Amygdala (tissue), 56 donors: Measurements from ENCODE around the gene KRTAP20-2.

Experiments used
- DNase-seq, 56 donors: peaks; one replicate each; lab custom pipeline; 2025; lab: John Stamatoyannopoulos, UW

The KRTAP20-2 gene

GRCh38 chr21:30634906-30635305 is at the start of gene KRTAP20-2:
Gene KRTAP20-2, plus strand, starts transcription at chr21:30635206. Its CDS starts 58 bp downstream, at chr21:30635264.
- no peak for DNase-seq

- DNase-seq: no peak
Measured at GRCh38 chr21:30590297-30590696, 44.7 kb upstream of the KRTAP20-2 start, which contains the start of gene KRTAP22-2. Gene KRTAP22-2, minus strand, starts transcription at chr21:30590397.

DNA sequence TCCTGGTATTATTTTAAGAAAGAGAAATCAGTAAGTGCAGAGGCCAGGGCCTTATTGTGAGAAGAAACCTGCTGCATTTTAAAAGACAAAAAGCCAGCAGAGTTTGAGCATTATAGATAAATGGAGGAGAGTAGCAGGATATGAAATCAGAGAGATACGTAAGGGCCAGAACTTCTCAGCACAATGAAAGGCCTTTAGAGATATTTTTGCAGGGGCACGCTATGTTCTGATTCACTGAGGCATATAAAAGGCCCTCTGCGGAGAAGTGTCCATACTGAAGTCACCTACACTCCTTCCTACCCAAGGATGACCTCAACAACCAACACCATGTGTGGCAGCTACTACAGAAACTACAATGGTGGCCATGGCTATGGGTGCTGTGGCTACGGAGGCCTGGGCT is 42.9 kb upstream of the KRTAP20-2 start, which contains the start of gene KRTAP6-3:
Gene KRTAP6-3, plus strand, starts transcription at position 301 of the 400 bp plus-strand sequence. Its CDS starts 6 bp downstream, at position 307.
- DNase-seq: no peak

DNA sequence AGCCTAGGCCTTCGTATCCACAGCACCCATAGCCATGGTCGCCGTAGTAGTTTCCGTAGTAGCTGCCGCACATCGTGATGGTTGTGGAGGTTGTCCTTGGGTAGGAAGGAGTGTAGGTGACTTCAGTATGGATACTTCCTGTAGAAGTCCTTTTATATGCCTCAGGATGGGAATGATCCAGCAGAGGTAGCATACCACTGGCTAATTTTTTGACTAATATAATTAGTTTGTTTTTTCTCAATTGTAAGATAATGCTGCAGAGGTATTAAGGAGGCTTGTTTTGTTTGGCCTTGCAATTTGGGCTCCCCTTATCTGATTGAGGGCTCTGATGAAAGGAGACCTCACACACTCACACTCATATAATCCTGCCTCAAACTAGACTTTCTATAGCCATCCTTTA is 36.2 kb upstream of the KRTAP20-2 start, which contains the start of gene KRTAP6-2:
Gene KRTAP6-2, minus strand, starts transcription at position 101 of the 400 bp plus-strand sequence. Its CDS starts 28 bp downstream, at position 73.
- DNase-seq: no peak

DNA sequence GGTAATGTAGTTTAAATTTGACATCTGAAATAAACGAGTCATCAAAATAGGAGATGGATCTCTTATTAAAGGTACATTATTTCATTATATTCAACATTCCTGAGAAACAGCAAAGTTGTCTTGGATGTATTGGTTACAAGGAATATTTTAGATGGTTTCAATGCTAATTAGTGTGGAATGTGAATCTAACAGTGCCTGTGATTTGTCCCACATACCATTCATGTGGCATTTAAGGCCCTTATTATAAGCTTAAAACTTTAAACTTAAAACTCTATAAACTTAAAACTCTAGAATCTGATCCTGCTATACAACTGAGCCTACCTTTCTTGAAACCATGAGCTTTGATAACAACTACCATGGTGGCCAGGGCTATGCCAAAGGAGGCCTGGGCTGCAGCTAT is 34.2 kb upstream of the KRTAP20-2 start, which contains the start of gene KRTAP22-1:
Gene KRTAP22-1, plus strand, starts transcription at position 301 of the 400 bp plus-strand sequence.
- no peak for DNase-seq

GRCh38 chr21:30605968-30606367 is 29.0 kb upstream of the KRTAP20-2 start:
- no peak for DNase-seq

GRCh38 chr21:30612132-30612531 is 22.9 kb upstream of the KRTAP20-2 start:
- DNase-seq: no peak

GRCh38 chr21:30613836-30614235 is 21.2 kb upstream of the KRTAP20-2 start, which contains the start of gene KRTAP6-1:
Gene KRTAP6-1, minus strand, starts transcription at chr21:30613930. Its CDS starts 26 bp downstream, at chr21:30613904.
- DNase-seq: no peak

GRCh38 chr21:30615199-30615598 is 19.8 kb upstream of the KRTAP20-2 start:
- DNase-seq: no peak

DNA sequence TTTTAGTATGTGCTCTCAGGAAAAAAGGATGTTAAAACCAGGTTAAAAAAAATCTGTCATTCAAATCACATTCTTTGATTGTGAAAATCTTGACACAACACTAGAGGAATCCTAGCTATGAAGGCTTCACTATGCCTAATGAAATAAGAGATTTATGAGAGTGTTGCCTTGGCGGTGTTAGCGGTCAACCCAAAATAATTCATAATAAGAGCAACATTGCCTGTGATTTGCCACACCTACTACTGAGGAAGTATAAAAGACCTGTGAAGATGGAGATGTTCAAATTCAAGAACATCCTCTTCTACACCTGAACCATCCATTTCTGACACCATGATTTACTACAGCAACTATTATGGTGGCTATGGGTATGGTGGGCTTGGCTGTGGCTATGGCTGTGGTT is 18.9 kb upstream of the KRTAP20-2 start, which contains the start of gene KRTAP20-1:
Gene KRTAP20-1, plus strand, starts transcription at position 301 of the 400 bp plus-strand sequence. Its CDS starts 30 bp downstream, at position 331.
- DNase-seq: no peak

DNA sequence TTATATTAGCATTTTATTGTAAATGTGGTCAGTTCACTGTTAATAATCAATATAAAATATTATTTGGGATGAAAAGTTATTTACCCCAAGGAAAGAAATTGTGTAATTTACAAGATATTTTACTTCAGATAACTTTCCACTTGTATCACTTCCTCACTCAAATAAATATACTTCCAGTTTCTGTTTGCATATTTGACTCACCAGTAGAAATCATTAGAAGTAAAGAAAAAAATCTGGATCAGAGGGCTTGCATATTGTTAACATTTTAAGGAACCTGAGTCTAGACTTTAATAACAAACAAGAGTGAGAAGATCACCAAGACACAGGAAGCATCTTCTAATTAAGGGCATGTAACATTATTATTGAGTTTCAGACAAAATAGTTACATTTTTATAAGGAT is 14.9 kb upstream of the KRTAP20-2 start:
- DNase-seq: no peak

DNA sequence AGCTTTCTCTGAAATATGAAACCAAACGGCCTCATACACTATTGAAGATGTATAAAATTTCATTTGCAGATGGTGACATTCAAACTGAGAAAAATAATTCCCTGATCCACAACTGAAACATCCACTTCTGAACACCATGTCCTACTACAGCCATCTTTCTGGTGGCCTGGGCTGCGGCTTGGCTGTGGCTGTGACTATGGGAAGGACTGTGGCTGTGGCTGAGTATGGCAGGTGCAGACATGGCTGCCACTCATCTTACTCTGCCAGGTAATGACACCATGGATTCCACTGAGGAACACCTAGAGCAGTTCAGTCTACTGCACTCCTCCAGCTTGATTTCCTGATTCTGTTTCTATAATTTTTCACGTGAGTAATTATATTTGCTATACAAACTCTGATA is 14.5 kb upstream of the KRTAP20-2 start, which contains the start of gene KRTAP20-4:
Gene KRTAP20-4, plus strand, starts transcription at position 106 of the 400 bp plus-strand sequence.
- DNase-seq: no peak

DNA sequence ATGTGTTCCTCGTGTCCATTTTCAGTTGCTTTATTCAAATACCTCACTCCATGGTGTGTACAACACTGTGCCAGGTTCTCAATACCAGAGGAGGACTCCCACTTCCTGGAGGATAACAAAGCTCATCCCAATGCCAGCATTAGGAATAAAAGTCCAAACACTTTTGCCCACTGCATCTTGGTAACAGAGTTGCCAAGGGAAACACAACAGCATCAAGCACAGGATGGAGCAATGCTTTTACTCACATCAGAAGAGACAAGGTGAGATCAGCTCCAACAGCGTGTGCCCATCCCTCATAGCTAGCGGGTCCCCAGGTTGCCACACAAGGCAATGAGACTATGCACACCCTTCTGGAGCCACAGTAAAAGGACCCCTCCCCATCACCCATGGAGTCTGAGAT is 11.6 kb upstream of the KRTAP20-2 start:
- DNase-seq: no peak

DNA sequence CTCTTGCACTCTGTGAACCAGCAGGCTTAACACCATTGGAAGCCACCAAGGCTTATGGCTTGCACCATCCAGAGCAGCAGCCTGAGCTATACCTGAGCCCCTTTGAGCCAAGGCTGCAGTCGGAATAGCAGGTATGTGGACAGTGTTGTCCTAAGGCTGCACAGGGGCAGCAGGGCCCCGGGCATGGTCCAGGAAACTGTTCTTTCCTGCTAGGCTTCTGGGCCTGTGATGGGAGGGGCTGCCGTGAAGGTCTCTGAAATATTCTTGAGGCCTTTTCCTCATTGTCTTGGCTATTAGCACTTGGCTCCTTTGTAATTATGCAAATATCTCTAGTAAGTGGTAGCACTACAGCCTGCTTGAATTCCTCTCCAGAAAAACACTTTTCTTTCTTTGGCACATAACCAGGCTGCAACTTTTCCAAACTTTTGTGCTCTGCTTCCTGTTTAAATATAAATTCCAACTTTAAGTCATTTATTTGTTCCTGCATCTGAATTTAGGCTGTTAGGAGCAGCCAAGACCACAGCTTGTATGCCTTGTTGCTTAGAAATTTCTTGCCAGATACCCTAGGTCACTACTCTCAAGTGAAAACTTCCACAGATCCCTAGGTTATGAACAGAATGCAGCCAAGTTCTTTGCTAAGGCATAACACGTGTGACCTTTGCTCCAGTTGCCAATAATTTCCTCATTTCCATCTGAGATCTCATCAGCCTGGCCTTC is 9.4 kb upstream of the KRTAP20-2 start:
- no peak for DNase-seq

DNA sequence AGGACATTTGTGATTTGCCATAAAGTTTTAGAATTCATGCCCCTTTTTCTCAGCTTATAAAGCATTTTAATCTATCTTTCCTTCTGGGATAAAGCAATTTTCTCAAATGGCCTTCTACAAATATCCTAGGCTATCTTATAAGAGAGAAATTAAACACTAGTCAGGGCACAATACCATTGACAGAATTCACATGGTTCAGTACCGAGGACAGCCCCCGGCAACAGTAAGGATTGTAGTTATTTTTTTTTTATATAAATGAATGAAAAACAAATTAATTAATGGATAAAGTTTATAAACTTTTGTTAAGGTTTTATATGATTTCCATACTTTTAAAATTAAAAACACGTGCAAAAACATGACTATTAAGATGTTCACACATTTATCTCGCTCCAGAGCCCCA is 6.9 kb upstream of the KRTAP20-2 start:
- DNase-seq: no peak

DNA sequence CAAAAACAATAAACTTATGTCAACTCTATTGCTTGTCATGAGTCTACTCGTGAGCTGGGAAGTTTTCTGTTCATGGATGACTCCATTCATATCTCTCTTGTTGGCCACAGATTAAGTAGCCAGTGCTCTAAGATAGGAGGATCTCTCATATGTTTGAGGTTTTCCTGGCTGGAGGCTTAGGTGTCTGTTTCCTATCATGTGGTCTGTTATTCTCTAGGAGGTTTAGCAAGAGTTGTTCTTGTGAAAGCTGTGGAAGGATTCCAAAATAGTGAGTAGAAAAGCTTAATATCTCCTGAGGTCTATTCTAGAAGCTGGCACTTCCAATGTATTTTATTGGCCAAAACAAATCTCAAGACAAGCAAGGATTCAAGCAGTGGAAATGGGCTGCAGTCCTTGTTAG is 5.8 kb upstream of the KRTAP20-2 start:
- no peak for DNase-seq

DNA sequence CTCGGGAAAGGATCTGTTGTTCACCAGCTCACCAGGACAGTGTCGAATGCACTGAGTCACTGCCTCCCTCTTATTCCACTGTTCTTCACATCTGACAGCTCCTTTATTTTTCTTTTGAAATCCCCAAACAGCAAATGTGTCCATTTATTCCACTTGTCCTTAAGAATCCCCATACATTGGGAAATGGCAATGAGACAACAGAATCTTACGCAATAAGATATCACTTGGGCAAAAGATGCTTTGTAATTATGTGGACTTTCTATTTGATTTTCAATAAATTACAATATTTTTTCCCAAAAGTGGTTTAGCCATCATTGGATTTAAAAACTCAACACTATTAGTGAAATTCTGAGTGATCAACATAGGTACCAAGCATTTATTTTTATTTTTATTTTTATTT is 3.7 kb downstream of the KRTAP20-2 start:
- DNase-seq: no peak

DNA sequence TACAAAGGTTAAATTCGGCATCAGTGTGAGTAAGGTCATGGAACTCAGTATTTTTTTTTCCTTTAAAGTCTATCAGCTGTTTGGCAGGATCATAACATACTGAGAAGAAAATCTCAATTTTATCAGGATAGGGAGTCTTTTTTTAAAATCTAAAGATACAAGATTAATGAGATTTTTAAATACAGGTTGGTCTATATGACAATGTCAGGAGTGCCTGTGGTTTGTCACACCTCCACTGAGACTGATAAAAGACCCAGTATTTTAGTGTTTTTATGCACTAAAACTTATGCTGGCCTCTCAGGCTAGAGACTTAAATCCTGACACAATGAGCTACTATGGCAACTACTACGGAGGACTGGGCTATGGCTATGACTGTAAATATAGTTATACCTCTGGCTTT is 7.6 kb downstream of the KRTAP20-2 start, which contains the start of gene KRTAP20-3:
Gene KRTAP20-3, plus strand, starts transcription at position 301 of the 400 bp plus-strand sequence.
- DNase-seq: no peak

DNA sequence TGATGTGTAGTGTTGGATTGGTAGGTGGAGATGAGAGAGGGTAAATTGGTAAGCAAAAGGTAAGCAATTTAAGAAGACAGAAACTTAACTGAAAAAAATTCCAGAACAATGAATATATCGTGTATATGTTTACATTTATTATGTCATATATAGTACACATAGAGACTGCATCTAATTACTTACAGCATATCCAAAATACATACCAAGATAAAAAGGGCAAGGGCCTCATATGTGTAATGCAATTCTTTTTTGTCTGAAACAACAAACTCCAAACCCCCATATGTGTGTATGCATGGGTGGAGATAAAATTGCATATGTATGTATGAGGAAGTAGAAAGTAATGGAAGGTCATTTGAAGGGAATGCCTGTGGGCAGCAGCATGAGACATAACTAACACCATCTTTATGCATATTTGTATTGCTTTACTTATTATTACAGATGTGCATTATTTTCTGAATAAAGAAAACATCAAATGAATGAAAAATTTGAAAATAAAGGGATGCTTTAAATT is 12.0 kb downstream of the KRTAP20-2 start:
- no peak for DNase-seq

GRCh38 chr21:30652891-30653290 is 17.9 kb downstream of the KRTAP20-2 start:
- no peak for DNase-seq

DNA sequence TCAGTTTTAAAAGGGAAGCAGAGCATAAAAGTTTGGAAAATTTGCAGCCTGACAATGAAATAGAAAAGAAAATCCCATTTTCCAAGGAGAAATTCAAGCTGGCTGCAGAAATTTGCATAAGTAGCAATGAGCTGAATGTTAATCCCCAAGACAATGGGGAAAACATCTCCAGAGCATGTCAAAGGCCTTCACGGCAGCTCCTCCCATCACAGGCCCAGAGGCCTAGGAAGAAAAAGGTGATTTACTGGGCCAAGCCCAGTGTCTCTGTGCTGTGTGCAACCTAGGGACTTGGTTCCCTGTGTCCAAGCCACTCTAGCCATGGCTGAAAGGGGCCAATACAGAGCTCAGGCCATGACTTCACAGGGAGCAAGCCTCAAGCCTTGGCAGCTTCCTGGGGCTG is 33.8 kb downstream of the KRTAP20-2 start:
- no peak for DNase-seq
